Gastrocnemius medialis (tissue), 4 donors: ENCODE data around the gene ZNF451.

Source experiments
- CTCF ChIP-seq, 5 experiments: fragments of 450-650 bp in 3 of 5; fragments of 200-600 bp in 2 of 5; sonication (generic) in 2 of 5; IDR thresholded peaks in 4 of 5; conservative IDR thresholded peaks in 1 of 5; 1 replicate in 4 of 5; 2 replicates in 1 of 5; pipeline ENCODE4 v1.5.1; 2016 to 2019; ENCODE audit warnings: antibody characterized with exemption in 5 of 5, mild to moderate bottlenecking in 3 of 5, moderate library complexity in 3 of 5
- POLR2A ChIP-seq, 2 donors: fragments of 450-650 bp; IDR thresholded peaks; one replicate each; pipeline ENCODE4 v1.6.1; 2017; ENCODE audit warnings: antibody characterized with exemption in 2 of 2, mild to moderate bottlenecking in 2 of 2, moderate library complexity in 2 of 2

- no peak for TF ChIP-seq POLR2A (IDR thresholded peaks at IDR 0.05)
- TF ChIP-seq CTCF (IDR thresholded peaks at IDR 0.05 in 4 of 5, conservative IDR thresholded peaks at IDR 0.05 in 1 of 5), result no peak
These were observed 84.0 kb downstream of the ZNF451 start for GRCh38 chr6:57173886-57174510.
